Measurements from ENCODE around the gene CEP350.
"Not testable (repeated sequence)": the region's sequence is repeated elsewhere in the genome, so short reads cannot be mapped to it uniquely, and the experiment has no call there.

CEP350 gene

GRCh38 chr1:179984101-179984500 is 29.5 kb downstream of the CEP350 start:
- DNase-seq (ENCODE audit: low spot score): no peak

DNA sequence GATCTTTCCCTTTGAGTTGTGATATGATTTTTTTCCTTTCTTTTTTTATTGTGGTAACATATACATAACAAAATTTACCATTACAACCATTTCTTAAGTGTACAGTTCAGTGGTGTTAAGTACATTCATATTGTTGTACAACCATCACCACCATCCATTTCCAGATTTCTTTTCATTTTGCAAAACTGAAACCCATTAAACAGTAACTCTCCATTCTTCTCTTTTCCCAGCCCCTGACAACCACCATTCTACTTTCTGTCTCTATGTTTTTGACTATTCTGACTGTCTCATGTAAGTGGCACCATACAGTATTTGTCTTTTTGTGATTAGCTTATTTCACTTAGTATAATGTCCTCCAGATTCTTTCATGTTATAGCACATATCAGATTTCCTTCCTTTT is 30.3 kb downstream of the CEP350 start:
- no peak for DNase-seq (ENCODE audit: low spot score)

DNA sequence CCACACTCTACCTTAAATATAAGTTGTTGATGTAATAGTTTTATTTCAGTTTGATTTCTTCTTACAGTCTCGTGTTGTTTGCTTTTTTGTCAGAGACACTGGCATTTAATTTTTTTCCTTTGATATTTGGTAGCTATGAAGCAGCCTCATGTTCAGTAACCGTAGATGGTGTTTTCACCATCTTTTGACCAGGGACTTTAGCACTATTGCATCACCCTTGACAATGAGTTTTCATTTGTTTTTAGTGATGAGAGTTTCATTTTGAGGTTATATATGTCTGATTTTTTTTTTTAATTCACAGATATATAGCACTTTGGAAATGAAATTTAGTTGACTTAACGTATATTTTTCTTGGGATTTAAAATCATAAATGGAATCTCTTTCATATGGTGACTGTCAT is 36.2 kb downstream of the CEP350 start:
- DNase-seq (ENCODE audit: low spot score): no peak

- no peak for DNase-seq (ENCODE audit: low spot score)
Observed at GRCh38 chr1:179995576-179995975, 41.0 kb downstream of the CEP350 start.

DNA sequence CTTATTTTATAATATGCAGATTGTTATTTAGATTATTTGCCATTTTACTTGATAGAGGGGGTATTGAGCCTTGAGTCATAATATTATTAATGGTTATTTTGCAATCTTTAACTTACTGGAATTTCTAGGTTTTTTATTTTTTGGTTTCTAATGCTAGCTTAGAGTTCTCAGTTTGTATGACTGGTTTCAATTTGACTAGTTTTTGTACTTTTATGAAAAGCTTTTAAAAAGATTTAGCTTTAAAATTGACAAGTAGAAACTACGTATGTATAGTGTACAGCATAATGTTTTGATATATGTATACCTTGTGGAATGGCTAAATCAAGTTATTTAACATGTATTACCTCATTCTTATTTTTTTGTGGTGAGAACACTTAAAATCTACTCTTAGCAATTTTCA is 41.5 kb downstream of the CEP350 start:
- no peak for DNase-seq (ENCODE audit: low spot score)

DNA sequence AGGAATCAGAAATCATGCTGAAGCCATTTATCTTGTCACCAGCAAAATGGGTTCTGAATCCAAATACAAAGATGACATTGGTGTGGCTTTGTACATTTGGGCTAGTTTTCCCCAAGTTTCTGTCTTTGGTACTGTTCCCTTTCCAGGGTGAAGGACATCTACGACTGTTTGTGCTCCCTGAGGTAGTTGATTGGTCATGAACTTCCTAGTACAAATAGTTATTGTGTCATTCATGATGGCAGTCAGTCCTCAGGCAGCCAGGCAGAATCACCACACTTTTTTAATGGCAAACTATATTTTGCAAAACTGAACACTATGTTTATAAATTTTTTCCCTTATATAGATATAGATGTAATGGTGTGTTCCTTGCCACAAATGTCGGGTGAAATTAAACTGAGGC is 46.0 kb downstream of the CEP350 start:
- no peak for DNase-seq (ENCODE audit: low spot score)

- DNase-seq (ENCODE audit: low spot score): no peak
Observed at GRCh38 chr1:180002437-180002836, 47.8 kb downstream of the CEP350 start.

DNA sequence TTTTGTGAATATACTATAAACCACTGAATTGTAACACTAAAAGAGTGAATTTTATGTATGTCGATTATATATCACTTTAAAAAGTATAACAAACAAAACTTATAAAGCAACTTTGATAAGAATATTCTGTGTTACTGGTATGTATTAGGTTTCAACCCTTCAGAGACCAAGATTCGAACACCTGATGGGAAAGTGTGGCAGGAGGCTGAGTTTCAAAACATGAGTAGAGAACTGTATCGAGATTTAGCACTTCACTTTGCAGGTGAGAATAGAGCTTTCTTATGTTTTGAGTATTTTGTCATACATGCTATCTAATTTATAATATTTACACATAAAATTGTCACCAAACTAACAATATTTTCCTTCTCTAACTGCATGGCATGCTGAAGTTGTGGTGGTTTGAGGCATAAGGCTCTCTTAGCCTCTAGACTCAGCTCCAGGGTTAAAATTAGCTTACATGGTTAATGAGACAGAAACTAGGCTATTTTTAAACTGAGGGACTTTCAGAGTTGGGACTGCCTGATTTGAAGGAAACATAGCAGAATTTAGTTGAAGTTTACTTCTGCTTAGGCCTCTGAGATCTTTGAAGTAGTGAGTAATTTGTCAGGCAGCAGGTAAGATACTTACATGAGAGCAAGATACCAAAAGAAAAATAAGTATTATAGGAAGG is 48.6 kb downstream of the CEP350 start:
- no peak for DNase-seq (ENCODE audit: low spot score)

GRCh38 chr1:180006762-180007161 is 52.2 kb downstream of the CEP350 start:
- not testable (repeated sequence) for DNase-seq (ENCODE audit: low spot score)

- DNase-seq (ENCODE audit: low spot score): no peak
Observed at GRCh38 chr1:180020017-180020416, 65.4 kb downstream of the CEP350 start.

- no peak for DNase-seq (ENCODE audit: low spot score)
Observed at GRCh38 chr1:180026556-180026955, 71.9 kb downstream of the CEP350 start.

GRCh38 chr1:180027949-180028445 is 73.4 kb downstream of the CEP350 start:
- DNase-seq (ENCODE audit: low spot score): peak; percentile 78

DNA sequence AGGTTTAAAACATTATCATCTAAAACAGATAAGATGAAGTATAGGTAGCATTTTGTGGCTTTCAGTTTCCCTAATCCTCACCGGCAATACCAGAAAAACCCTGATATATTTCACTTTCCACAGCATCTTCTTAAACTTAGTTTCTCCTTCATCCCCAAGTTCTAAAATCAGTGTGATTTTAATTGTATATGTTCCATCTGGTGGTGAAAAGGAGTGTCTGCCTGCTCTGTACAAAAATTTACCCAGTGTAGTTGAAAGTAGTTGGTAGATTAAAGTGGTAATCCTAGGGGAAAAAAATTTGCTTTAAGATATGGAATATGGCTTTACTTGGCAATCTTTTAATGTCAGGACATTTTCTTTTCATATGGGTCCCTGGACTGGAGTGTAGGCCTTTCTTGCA is 74.3 kb downstream of the CEP350 start:
- DNase-seq (ENCODE audit: low spot score): no peak

- DNase-seq (ENCODE audit: low spot score): no peak
Observed at GRCh38 chr1:180029524-180030135, 75.0 kb downstream of the CEP350 start.

- DNase-seq (ENCODE audit: low spot score): no peak
Observed at GRCh38 chr1:180031664-180032063, 77.1 kb downstream of the CEP350 start.

DNA sequence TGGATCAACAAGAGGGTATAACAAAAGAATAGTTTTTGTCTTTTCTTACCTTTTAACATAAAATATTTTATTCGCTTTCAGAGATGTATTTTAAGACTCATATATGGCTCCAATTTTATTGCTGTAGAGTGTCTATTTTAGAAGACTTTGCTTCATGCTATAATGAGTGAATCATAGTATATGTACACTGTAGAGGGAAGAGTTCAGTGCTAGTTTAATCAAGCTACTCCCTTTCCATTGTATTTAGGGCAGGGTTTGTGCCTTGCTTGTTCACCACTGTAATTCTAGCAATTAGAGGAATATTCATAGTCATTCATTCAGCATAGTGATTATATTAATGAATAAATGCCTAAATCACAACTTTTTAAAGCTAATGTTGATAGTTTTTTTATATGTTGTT is 78.8 kb downstream of the CEP350 start:
- no peak for DNase-seq (ENCODE audit: low spot score)

DNA sequence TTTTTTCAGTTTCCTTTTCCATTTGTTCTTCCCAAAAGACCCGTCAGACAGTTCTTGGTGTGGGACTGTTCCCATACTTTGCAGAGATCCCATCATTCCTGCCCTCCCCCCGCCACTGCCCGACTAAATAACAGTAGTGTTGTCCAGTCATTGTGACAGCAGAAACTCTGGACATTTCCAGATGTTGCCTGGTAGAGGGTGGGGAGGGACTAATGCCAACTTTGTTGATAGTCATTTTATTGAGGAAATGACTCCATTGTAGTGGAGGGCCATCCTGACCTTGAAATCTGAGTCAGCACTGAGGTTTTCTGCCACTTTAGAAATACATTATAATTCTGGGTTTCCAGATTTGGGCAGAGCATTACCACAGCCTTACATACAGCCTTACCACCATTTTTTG is 85.4 kb downstream of the CEP350 start:
- DNase-seq (ENCODE audit: low spot score): peak; percentile 48

GRCh38 chr1:180041582-180041981 is 87.0 kb downstream of the CEP350 start:
- DNase-seq (ENCODE audit: low spot score): no peak

DNA sequence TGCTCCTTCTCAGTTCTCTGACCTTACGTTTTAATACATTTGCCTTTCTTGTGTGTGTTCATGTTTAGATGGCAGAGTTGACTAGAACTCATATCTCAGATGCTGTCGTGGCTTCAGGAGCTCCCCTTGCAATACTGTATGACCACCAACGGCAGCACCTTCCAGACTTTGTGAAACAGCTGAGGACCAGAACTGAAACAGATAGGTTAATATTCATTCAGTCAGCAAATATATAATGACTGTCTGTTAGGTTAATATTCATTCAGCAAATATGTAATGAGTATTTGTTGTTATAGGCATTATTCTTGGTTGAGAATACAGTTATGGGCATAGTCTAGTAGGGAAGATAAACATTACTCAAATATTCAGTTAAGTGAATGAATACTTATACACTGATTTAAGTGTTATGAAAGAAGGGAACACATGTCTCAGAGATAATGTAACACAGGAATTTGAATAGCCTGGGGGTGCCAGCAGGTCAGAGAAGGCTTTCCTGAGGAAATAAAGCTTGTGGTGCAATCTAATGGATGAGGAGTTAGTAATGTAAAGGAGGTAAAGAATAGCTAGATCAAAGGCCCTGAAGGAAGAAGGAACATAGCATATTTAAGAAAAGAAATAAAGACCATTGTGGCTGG is 88.5 kb downstream of the CEP350 start:
- DNase-seq (ENCODE audit: low spot score): peak; percentile 20

- no peak for DNase-seq (ENCODE audit: low spot score)
Observed at GRCh38 chr1:180043785-180044184, 89.2 kb downstream of the CEP350 start.

- no peak for DNase-seq (ENCODE audit: low spot score)
Observed at GRCh38 chr1:180046674-180047073, 92.1 kb downstream of the CEP350 start.

DNA sequence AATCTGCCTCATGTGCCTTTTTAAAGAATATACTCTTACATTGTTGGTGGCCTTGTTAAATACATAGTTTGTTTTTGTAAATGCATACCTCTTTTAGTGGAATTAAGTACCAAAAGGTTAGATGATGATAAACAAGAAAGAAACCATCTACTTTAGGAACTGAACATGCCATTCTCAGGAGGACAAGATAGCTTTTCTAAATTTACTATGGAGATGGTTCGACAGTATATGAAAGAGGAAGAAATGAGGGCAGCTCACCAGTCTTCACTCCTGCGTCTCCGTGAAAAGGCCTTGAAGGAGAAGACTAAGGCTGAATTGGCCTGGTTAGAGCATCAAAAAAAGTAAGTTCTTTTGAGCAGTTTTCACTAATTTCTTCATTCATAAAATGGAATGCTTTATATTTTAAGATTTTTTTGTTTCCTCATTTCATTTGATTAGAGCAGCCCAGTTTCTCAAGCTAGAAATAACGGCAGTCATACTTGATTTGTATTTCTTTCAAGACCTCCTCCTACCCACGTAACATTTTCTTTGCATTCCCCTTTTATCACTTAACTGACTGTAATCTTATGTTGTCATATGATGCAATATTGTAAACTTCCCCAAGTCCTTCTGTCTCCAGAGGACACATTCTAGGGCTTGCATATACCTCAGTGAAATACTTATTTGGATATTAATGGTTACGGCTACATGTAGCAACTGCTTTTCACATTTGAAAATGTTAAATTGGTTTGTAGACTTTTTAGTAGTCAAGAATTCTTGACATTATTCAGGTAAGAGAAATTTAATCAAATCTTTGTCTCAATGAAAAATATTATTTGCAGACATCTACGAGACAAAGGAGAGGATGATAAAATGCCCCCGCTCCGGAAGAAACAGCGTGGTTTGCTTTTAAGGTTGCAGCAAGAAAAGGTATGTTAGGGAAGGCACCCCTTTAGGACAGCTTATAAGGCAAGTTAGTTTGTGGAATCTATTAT is 99.3 kb downstream of the CEP350 start:
- DNase-seq (ENCODE audit: low spot score): no peak
